ENCODE data around the gene TUBB.

The TUBB gene

GRCh38 chr6:30766461-30767157 is 46.5 kb downstream of the TUBB start:
- DNase-seq = no peak
- no peak for TF ChIP-seq CTCF (IDR thresholded peaks at IDR 0.05)
- H3K4me1 ChIP-seq = peaks cover 0 to 30% (median 19%) of the 10 kb centered on the region in 4 donors
- H3K27me3 ChIP-seq = no peaks in the 10 kb centered on the region
- H3K36me3 ChIP-seq = no peaks in the 10 kb centered on the region
- no peak overlapping the region for H3K27ac ChIP-seq
- intact Hi-C loops (cut with DNase I; ENCODE audit: low total_unique reads) = no loop called here
- H3K4me3 ChIP-seq = no peak overlapping the region
- H3K9me3 ChIP-seq = no peaks in the 10 kb centered on the region

GRCh38 chr6:30767158-30767943 is 47.2 kb downstream of the TUBB start:
- no peak overlapping the region for H3K27ac ChIP-seq
- no peaks in the 10 kb centered on the region for H3K27me3 ChIP-seq
- H3K4me3 ChIP-seq = no peak overlapping the region
- no peak for TF ChIP-seq CTCF (IDR thresholded peaks at IDR 0.05)
- no peak for DNase-seq
- peaks cover 0 to 30% (median 19%) of the 10 kb centered on the region in 4 donors for H3K4me1 ChIP-seq
- H3K36me3 ChIP-seq = no peaks in the 10 kb centered on the region
- intact Hi-C loops (cut with DNase I; ENCODE audit: low total_unique reads) = no loop called here
- H3K9me3 ChIP-seq = no peaks in the 10 kb centered on the region

- DNase-seq = no peak
- intact Hi-C loops (cut with DNase I; ENCODE audit: low total_unique reads) = no loop called here
- no peaks in the 10 kb centered on the region for H3K9me3 ChIP-seq
- no peaks in the 10 kb centered on the region for H3K27me3 ChIP-seq
- H3K27ac ChIP-seq = no peak overlapping the region
- peaks cover 0 to 30% (median 19%) of the 10 kb centered on the region in 4 donors for H3K4me1 ChIP-seq
- H3K36me3 ChIP-seq = no peaks in the 10 kb centered on the region
- no peak overlapping the region for H3K4me3 ChIP-seq
- TF ChIP-seq CTCF (IDR thresholded peaks at IDR 0.05) = no peak
These were observed 47.8 kb downstream of the TUBB start for GRCh38 chr6:30767944-30768301.

- H3K27me3 ChIP-seq = no peaks in the 10 kb centered on the region
- no peaks in the 10 kb centered on the region for H3K36me3 ChIP-seq
- DNase-seq = no peak
- peaks cover 0 to 28% (median 19%) of the 10 kb centered on the region in 4 donors for H3K4me1 ChIP-seq
- TF ChIP-seq CTCF (IDR thresholded peaks at IDR 0.05) = no peak
- H3K27ac ChIP-seq = peak overlapping the region in 1 of 2 donors; percentile 14
- H3K9me3 ChIP-seq = no peaks in the 10 kb centered on the region
- intact Hi-C loops (cut with DNase I; ENCODE audit: low total_unique reads) = no loop called here
- no peak overlapping the region for H3K4me3 ChIP-seq
These were observed 48.5 kb downstream of the TUBB start for GRCh38 chr6:30768634-30769087.

GRCh38 chr6:30769088-30769852 is 49.1 kb downstream of the TUBB start:
- no peak for TF ChIP-seq CTCF (IDR thresholded peaks at IDR 0.05)
- Histone ChIP-seq H3K27ac (peak overlapping the region; percentile 14 to 30), H3K9me3 (no peaks in the 10 kb centered on the region), H3K27me3 (no peaks in the 10 kb centered on the region), H3K4me1 (peaks cover 0 to 22% (median 16%) of the 10 kb centered on the region in 4 donors), H3K4me3 (no peak overlapping the region), H3K36me3 (no peaks in the 10 kb centered on the region)
- DNase-seq = peak in 1 of 2 donors; percentile 68
- intact Hi-C loops (cut with DNase I; ENCODE audit: low total_unique reads) = no loop called here
